Lung (tissue), 12 donors: ENCODE results near the gene ETNK2. TPM values are rescaled to one million over a fixed set of nuclear protein-coding genes. Genes with fewer than 3 reads are reported as not detected.

ENCODE experiments used
- ATAC-seq: fragments of 200-7000 bp; cut with Tn5 transposase; one replicate; pipeline ENCODE4 v1.9.1; 2020; ENCODE audit warnings: moderate number of reproducible peaks; ENCODE audit not compliant: insufficient read depth, low FRiP score
- DNase-seq, 3 donors: peaks; one replicate each; pipeline ENCODE4 v3.0.0-alpha.2; 2013 to 2017
- H3K27ac ChIP-seq, 2 donors: one replicate each; pipeline ENCODE4 v1.5.1; 2013; ENCODE audit warnings: mild to moderate bottlenecking in 2 of 2, moderate library complexity in 2 of 2, control low read depth in 1 of 2, inconsistent platforms in 1 of 2, low read depth in 1 of 2, low read length in 1 of 2
- H3K27me3 ChIP-seq, 3 donors: one replicate each; pipeline ENCODE4 v1.5.1; 2013; ENCODE audit warnings: low read length in 2 of 3; ENCODE audit not compliant: control insufficient read depth in 3 of 3, insufficient read depth in 3 of 3
- H3K36me3 ChIP-seq, 4 donors: one replicate each; pipeline ENCODE4 v1.5.1; 2013; ENCODE audit warnings: low read length in 4 of 4, mild to moderate bottlenecking in 1 of 4, moderate library complexity in 1 of 4; ENCODE audit not compliant: control insufficient read depth in 4 of 4, insufficient read depth in 4 of 4
- H3K4me1 ChIP-seq, 5 donors: one replicate each; pipeline ENCODE4 v1.5.1; 2013; ENCODE audit warnings: low read length in 5 of 5, mild to moderate bottlenecking in 2 of 5, moderate library complexity in 1 of 5; ENCODE audit not compliant: control insufficient read depth in 5 of 5, insufficient read depth in 5 of 5
- H3K4me3 ChIP-seq: one replicate; pipeline ENCODE4 v1.5.1; 2013; ENCODE audit warnings: mild to moderate bottlenecking, control low read depth, moderate library complexity
- H3K9ac ChIP-seq, 2 donors: one replicate each; pipeline ENCODE4 v1.5.1; 2013; ENCODE audit warnings: low read length in 2 of 2, control low read depth in 1 of 2; ENCODE audit not compliant: insufficient read depth in 1 of 2
- H3K9me3 ChIP-seq, 4 donors: one replicate each; pipeline ENCODE4 v1.5.1; 2013; ENCODE audit warnings: low read length in 3 of 4, mild to moderate bottlenecking in 1 of 4, moderate library complexity in 1 of 4; ENCODE audit not compliant: control insufficient read depth in 4 of 4, insufficient read depth in 3 of 4
- WGBS, 2 donors: extraction: QIAGEN DNeasy Blood & Tissue Kit; methylation state at CpG; one replicate each; pipeline ENCODE4 v1.1.7; 2013; 5-methylcytosine and 5-hydroxymethylcytosine counted together
- polyA plus RNA-seq, 2 donors: library from polyadenylated mRNA; stranded (reverse); fragments of 200-250 nt; gene quantifications; one replicate each; pipeline ENCODE4 v1.2.1, GENCODE V29; 2013
- total RNA-seq, 2 donors: library from RNA; depleted of rRNA in 1 of 2; stranded (reverse); fragments of >200 nt in 1 of 2; gene quantifications; one replicate each; pipeline ENCODE4 v1.2.1, GENCODE V29; 2014 to 2021
- TF ChIP-seq, protein P1 (sequence below): IDR thresholded peaks from 2 replicates; pipeline ENCODE4 v1.5.1; 2012; ENCODE audit warnings: mild to moderate bottlenecking; ENCODE audit errors: control extremely low read depth, extremely low read depth
- donor health status: control.
- donor health status: control.
- donor health status: Bipolar disorder and iron deficiency.
- donor health status: healthy.
- donor health status: DM: yes; HTN: yes; CAD: no.

ETNK2 gene
- total and polyA plus RNA-seq, 4 donors = 2.2 to 5.8 (median 3.9) TPM

DNA sequence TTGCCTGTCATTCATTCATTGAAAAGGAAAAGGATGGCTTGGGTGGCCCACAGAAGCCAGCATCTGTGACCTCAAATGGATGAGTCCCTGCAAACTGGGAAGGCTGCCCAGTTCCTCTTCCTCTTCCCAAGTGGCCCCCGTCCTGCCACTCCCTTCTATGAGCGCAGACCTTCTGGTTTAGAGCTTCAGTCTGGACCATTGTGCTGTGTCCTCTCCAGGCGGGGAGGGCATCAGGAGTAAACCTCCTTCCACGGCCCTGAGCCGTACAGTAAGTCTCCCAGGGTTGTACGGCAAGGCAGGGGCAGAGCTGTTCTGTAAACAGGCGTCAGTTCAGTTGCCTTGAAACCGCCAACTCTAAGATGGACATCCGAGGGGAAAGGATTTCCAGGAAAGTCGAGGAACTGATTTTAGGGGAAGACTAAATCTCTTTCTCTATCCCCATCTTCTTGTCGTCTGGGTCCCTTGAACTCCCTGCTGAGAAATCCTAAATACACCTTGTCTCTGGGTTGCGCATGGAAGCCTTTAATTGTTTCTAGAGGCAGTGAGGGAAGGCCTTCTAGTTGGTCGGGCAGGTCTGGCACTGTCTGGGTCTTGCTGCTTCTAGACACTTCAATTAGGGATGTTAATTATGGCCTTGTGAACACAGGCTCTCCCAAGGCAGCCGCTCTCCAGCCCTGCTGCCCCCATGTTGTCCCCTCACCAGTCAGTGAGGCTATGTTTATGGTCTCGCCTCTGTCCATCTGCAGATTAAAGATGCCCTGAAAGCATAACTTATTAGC lies 56.8 kb downstream of the ETNK2 start:
- no peak for DNase-seq
- H3K9ac ChIP-seq = no peak overlapping the region
- peak overlapping the region in 1 of 2 donors; percentile 35 for H3K27ac ChIP-seq
- WGBS, 2 donors = 68 to 74% methylated on average over 15 of the region's 15 CpGs
- no peak for ATAC-seq
- peaks cover 2 to 38% (median 8%) of the 10 kb centered on the region in 5 donors for H3K4me1 ChIP-seq
- H3K36me3 ChIP-seq = no peaks in the 10 kb centered on the region
- H3K4me3 ChIP-seq = no peak overlapping the region
- H3K27me3 ChIP-seq = no peaks in the 10 kb centered on the region
- H3K9me3 ChIP-seq = no peaks in the 10 kb centered on the region
- TF ChIP-seq, protein P1, sequence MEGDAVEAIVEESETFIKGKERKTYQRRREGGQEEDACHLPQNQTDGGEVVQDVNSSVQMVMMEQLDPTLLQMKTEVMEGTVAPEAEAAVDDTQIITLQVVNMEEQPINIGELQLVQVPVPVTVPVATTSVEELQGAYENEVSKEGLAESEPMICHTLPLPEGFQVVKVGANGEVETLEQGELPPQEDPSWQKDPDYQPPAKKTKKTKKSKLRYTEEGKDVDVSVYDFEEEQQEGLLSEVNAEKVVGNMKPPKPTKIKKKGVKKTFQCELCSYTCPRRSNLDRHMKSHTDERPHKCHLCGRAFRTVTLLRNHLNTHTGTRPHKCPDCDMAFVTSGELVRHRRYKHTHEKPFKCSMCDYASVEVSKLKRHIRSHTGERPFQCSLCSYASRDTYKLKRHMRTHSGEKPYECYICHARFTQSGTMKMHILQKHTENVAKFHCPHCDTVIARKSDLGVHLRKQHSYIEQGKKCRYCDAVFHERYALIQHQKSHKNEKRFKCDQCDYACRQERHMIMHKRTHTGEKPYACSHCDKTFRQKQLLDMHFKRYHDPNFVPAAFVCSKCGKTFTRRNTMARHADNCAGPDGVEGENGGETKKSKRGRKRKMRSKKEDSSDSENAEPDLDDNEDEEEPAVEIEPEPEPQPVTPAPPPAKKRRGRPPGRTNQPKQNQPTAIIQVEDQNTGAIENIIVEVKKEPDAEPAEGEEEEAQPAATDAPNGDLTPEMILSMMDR = no peak

DNA sequence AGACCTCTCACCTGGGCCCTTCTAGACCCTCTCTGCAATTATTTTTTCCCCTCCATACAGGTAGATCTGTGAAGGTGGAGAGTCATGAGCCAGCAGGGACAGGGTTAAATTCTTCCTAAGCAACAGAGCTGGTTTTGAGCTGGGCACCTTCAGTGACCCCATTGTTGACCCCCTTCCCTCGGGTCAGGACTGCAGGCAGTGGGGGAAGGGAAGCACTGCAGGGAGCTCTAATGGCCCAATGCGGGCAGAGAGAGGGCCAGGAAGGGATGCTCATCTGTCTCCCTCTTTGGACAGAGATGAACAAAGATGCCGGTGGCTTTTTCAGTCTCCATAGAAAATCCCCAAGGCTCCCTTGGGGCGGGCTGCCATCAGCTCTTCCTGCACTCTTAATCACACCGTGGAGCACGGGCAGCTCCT lies 57.5 kb downstream of the ETNK2 start:
- Histone ChIP-seq H3K36me3 (no peaks in the 10 kb centered on the region), H3K4me1 (peaks cover 2 to 41% (median 8%) of the 10 kb centered on the region in 5 donors), H3K9me3 (no peaks in the 10 kb centered on the region), H3K9ac (no peak overlapping the region), H3K4me3 (no peak overlapping the region), H3K27ac (peak overlapping the region in 1 of 2 donors; percentile 35), H3K27me3 (no peaks in the 10 kb centered on the region)
- 50 to 69% methylated on average over 6 of the region's 6 CpGs for WGBS, 2 donors
- DNase-seq (no peak), ATAC-seq (no peak)
- TF ChIP-seq, protein P1 = no peak

DNA sequence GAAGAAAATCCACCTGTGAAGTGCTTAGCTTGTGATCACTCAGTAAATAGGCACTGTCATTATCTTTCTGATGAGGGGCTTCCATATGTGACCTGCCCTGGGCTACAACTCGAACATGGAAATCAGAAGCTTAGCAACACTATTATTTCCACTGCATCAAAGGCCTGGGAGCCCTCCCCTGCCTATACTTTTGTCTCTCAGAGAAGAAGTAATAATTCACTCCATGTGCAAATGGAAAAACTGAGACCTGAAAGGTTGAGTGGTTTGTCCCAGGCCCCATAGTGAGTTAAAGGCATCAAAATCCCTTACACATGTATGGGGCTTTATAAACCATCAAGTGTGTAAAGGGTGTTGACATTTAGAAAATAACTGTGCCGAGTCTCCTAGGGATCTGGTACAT lies 58.1 kb downstream of the ETNK2 start:
- Histone ChIP-seq H3K27me3 (no peaks in the 10 kb centered on the region), H3K27ac (peak overlapping the region in 1 of 2 donors; percentile 30), H3K36me3 (no peaks in the 10 kb centered on the region), H3K9me3 (no peaks in the 10 kb centered on the region), H3K4me3 (no peak overlapping the region), H3K9ac (no peak overlapping the region), H3K4me1 (peaks cover 2 to 44% (median 9%) of the 10 kb centered on the region in 5 donors)
- no peak for DNase-seq
- ATAC-seq = no peak
- TF ChIP-seq, protein P1 = no peak
- 67 to 76% methylated on average over 2 of the region's 2 CpGs for WGBS, 2 donors
